Measurements from ENCODE around the gene FANCC.
A peak's percentile ranks its signal among the peaks of the same experiment; 100 is the strongest.

FANCC gene

DNA sequence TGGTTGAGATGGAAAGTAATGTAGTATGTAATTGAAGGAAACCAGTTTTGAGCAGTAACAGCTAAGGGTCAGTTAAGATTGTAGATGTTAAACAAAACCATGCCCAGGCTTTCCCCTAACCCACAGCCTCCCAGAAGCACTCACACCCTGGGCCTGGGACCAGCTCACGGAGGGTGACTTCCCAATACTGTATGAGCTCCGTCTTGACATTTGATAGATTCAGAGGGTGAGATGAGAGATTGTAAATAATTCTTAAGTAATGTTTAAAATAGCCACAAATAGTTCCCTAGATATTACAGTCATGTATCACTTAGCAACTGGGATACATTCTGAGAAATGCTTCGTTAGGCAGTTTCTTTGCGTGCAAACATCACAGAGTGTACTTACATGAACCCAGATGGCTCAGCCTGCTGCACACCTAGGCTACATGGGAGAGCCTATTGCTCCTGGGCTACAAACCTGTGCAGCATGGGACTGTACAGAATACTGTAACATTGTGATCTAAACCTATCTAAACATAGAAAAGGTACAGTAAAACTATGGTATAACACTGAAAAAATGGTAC is 140.7 kb downstream of the FANCC start:
- no peak overlapping the region for H3K4me3 ChIP-seq (ENCODE audit: low read length)
- TF ChIP-seq CTCF (IDR thresholded peaks at IDR 0.05; ENCODE audit: insufficient read depth, low read depth, low read length, missing control alignments), result no peak
- no peak for DNase-seq (ENCODE audit: low read depth)

DNA sequence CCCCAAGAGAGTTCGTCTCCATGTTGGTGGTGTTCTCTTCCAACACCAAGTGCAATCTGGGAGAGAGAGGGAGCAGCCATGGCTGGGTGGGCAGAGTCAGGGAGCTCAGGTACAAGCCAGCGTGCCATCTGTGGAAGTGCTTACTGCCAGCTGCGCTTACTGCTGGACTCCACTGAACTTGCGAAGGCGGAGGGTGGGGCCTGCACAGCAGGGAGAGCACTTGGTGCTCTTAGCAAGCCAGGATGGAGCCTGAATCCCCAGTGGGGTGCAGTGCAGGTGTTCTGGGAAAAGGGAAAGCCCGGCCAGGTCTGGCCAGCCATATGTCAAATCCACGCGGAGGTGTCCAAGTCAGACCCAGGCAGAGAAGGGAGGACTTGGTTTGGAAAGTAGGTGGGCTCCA is 142.0 kb downstream of the FANCC start:
- no peak for DNase-seq (ENCODE audit: low read depth)
- H3K4me3 ChIP-seq (ENCODE audit: low read length), result no peak overlapping the region
- TF ChIP-seq CTCF (IDR thresholded peaks at IDR 0.05; ENCODE audit: insufficient read depth, low read depth, low read length, missing control alignments), result no peak

- H3K4me3 ChIP-seq (ENCODE audit: low read length), result no peak overlapping the region
- TF ChIP-seq CTCF (IDR thresholded peaks at IDR 0.05; ENCODE audit: insufficient read depth, low read depth, low read length, missing control alignments), result no peak
- DNase-seq (ENCODE audit: low read depth), result no peak
Measured at GRCh38 chr9:95174038-95174437, 143.5 kb downstream of the FANCC start.

GRCh38 chr9:95171596-95171995 is 145.9 kb downstream of the FANCC start:
- no peak for DNase-seq (ENCODE audit: low read depth)
- H3K4me3 ChIP-seq (ENCODE audit: low read length), result no peak overlapping the region
- TF ChIP-seq CTCF (IDR thresholded peaks at IDR 0.05; ENCODE audit: insufficient read depth, low read depth, low read length, missing control alignments), result no peak

GRCh38 chr9:95171001-95171400 is 146.5 kb downstream of the FANCC start:
- peak; percentile 79 for DNase-seq (ENCODE audit: low read depth)

GRCh38 chr9:95167998-95168397 is 149.5 kb downstream of the FANCC start:
- H3K4me3 ChIP-seq (ENCODE audit: low read length), result no peak overlapping the region
- TF ChIP-seq CTCF (IDR thresholded peaks at IDR 0.05; ENCODE audit: insufficient read depth, low read depth, low read length, missing control alignments), result peak; percentile 97
- DNase-seq (ENCODE audit: low read depth), result peak; percentile 97

More at GRCh38 chr9:95171001-95171400, 146.5 kb downstream of the FANCC start:
- no peak for TF ChIP-seq CTCF (IDR thresholded peaks at IDR 0.05; ENCODE audit: insufficient read depth, low read depth, low read length, missing control alignments)
- H3K4me3 ChIP-seq (ENCODE audit: low read length), result no peak overlapping the region

DNA sequence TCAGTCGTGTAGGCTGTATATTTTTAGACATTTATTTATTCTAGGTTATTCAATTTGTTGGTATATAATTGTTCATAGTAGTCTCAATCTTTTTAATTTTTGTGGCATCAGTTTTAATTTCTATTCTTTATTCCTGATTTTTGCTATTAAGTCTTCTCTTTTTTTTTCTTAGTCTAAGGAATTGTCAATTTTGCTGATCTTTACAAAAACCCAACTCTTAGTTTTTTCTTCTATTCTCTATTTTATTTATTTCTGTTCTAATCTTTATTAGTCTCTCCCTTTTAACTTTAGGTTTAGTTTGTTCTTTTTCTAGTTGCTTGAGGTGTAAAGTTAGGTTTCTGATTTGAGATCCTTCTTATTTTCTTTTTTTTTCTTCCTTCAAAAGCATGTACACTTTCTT is 152.5 kb downstream of the FANCC start:
- no peak for DNase-seq (ENCODE audit: low read depth)
- H3K4me3 ChIP-seq (ENCODE audit: low read length), result no peak overlapping the region
- no peak for TF ChIP-seq CTCF (IDR thresholded peaks at IDR 0.05; ENCODE audit: insufficient read depth, low read depth, low read length, missing control alignments)
